Measurements from ENCODE around the gene ORAI3.

The ORAI3 gene

DNA sequence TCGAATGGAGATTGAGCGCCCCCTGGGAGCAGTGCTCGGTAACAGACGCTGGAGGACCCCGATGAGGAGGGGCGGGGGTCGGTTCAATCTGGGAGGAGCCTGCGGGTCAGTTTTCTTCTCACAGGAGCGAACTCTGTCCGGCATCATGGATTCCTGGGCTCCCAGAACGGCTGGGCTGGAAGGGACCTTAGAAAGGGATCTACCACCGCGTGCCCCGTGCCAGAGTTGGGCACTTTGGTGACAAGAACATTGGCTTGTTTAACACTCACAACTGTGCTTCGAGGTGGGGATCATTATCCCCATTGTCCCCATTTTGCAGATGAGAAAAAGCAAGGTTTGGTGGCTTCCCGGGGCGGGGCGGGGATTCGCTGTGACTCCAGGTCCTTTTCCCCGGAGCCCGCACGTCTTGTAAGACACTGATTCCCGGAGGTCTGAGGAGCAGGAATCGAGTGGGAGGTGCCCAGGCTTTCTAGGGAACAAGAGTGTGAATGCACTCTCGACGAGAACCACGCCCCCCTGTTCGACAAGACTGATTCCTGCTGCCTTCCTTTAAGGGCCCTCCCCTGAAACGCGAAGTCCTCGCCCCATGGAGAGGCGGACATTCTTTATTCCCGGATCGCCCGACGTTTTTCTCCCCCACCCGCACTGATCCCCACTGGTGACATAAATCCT, 27.0 kb upstream of the ORAI3 start (continued):
- TF ChIP-seq ZNF660 (tag by site-specific recombination; IDR thresholded peaks at IDR 0.05) (0 out of 2 replicates have a peak, but pooled peaks have one; percentile 5), PRDM10 (tag by site-specific recombination; IDR thresholded peaks at IDR 0.05) (peak; percentile 62), ZNF785 (tag by site-specific recombination; IDR thresholded peaks at IDR 0.05) (peak; percentile 91; the same call in 1 of the 2 replicates), ZFP69B (tag by site-specific recombination; IDR thresholded peaks at IDR 0.05) (no peak), ZNF2 (tag by site-specific recombination; IDR thresholded peaks at IDR 0.05) (peak; percentile 39; the same call in 1 of the 2 replicates), YY1 (tag by site-specific recombination; IDR thresholded peaks at IDR 0.05) (peak; percentile 28), IKZF3 (tag by site-specific recombination; IDR thresholded peaks at IDR 0.05) (peak; percentile 68; the same call in 1 of the 2 replicates), ZNF701 (tag by site-specific recombination; IDR thresholded peaks at IDR 0.05) (no peak), GLIS1 (tag by site-specific recombination; IDR thresholded peaks at IDR 0.05) (no peak), MEIS1 (CRISPR knock-in tag; IDR thresholded peaks at IDR 0.05; ENCODE audit: borderline replicate concordance) (no peak), KLF17 (tag by site-specific recombination; IDR thresholded peaks at IDR 0.05) (peak; percentile 21; the same call in 1 of the 2 replicates), SP3 (tag by site-specific recombination; IDR thresholded peaks at IDR 0.05) (no peak), ZNF791 (tag by site-specific recombination; IDR thresholded peaks at IDR 0.05) (no peak), ZNF248 (tag by site-specific recombination; IDR thresholded peaks at IDR 0.05) (no peak), ZNF426 (tag by site-specific recombination; IDR thresholded peaks at IDR 0.05) (no peak), ZNF571 (tag by site-specific recombination; IDR thresholded peaks at IDR 0.05) (no peak), ZNF19 (tag by site-specific recombination; IDR thresholded peaks at IDR 0.05; ENCODE audit: low read depth) (no peak), ZNF558 (tag by site-specific recombination; IDR thresholded peaks at IDR 0.05) (no peak), ZNF112 (tag by site-specific recombination; IDR thresholded peaks at IDR 0.05) (no peak), ZBTB26 (tag by site-specific recombination; optimal IDR thresholded peaks at IDR 0.05) (no peak), ZNF423 (tag by site-specific recombination; IDR thresholded peaks at IDR 0.05) (no peak), ZFHX2 (tag by site-specific recombination; conservative IDR thresholded peaks at IDR 0.05) (peak; percentile 25; the same call in 1 of the 2 replicates), ZNF548 (tag by site-specific recombination; IDR thresholded peaks at IDR 0.05) (no peak), GLI4 (tag by site-specific recombination; IDR thresholded peaks at IDR 0.05) (no peak), ZNF514 (tag by site-specific recombination; IDR thresholded peaks at IDR 0.05) (no peak; the same call in 1 of the 2 replicates), GLIS2 (tag by site-specific recombination; IDR thresholded peaks at IDR 0.05) (no peak), ZSCAN18 (tag by site-specific recombination; IDR thresholded peaks at IDR 0.05) (no peak), ZNF521 (tag by site-specific recombination; IDR thresholded peaks at IDR 0.05) (no peak), RBAK (tag by site-specific recombination; IDR thresholded peaks at IDR 0.05) (no peak)
- TF ChIP-seq, protein P1, sequence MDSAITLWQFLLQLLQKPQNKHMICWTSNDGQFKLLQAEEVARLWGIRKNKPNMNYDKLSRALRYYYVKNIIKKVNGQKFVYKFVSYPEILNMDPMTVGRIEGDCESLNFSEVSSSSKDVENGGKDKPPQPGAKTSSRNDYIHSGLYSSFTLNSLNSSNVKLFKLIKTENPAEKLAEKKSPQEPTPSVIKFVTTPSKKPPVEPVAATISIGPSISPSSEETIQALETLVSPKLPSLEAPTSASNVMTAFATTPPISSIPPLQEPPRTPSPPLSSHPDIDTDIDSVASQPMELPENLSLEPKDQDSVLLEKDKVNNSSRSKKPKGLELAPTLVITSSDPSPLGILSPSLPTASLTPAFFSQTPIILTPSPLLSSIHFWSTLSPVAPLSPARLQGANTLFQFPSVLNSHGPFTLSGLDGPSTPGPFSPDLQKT (IDR thresholded peaks at IDR 0.05; ENCODE audit: borderline replicate concordance, low read depth, low read length), result no peak
